Measurements from ENCODE around the gene ZNF100.

DNA sequence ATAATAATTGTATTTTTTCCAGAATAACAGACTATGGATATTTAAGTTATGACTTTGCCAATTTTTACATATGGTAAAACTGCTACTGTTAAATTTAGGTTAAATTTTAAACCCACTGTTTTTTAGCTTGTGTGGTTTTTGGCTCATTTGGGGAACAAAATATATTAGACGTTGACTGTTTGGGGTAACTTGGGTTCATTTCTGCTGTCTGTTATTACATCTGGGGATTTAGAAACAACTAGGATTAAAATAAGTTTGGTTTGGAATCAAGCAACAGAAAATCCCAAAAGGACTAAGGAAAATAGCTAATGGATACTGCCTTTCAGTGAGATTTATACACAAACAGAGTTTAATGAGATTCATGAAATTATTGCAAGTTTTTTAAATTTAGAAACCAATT lies 92.9 kb downstream of the ZNF100 start:
- TF ChIP-seq TEAD4 (IDR thresholded peaks at IDR 0.05; ENCODE audit: borderline replicate concordance, insufficient read depth) = no peak
- TF ChIP-seq RAD21 (IDR thresholded peaks at IDR 0.05; ENCODE audit: low read length) = no peak
- TF ChIP-seq RXRA (IDR thresholded peaks at IDR 0.05; ENCODE audit: borderline replicate concordance, low read depth) = no peak
- TF ChIP-seq, protein P1, sequence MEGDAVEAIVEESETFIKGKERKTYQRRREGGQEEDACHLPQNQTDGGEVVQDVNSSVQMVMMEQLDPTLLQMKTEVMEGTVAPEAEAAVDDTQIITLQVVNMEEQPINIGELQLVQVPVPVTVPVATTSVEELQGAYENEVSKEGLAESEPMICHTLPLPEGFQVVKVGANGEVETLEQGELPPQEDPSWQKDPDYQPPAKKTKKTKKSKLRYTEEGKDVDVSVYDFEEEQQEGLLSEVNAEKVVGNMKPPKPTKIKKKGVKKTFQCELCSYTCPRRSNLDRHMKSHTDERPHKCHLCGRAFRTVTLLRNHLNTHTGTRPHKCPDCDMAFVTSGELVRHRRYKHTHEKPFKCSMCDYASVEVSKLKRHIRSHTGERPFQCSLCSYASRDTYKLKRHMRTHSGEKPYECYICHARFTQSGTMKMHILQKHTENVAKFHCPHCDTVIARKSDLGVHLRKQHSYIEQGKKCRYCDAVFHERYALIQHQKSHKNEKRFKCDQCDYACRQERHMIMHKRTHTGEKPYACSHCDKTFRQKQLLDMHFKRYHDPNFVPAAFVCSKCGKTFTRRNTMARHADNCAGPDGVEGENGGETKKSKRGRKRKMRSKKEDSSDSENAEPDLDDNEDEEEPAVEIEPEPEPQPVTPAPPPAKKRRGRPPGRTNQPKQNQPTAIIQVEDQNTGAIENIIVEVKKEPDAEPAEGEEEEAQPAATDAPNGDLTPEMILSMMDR (IDR thresholded peaks at IDR 0.05) = no peak
- no peak for TF ChIP-seq SIN3A (IDR thresholded peaks at IDR 0.05; ENCODE audit: borderline replicate concordance, low read depth, low read length)
- TF ChIP-seq CHD2 (IDR thresholded peaks at IDR 0.05; ENCODE audit: low read length, partially characterized antibody) = no peak
- TF ChIP-seq NRF1 (IDR thresholded peaks at IDR 0.05; ENCODE audit: low read depth, low read length) = no peak
- no peak for TF ChIP-seq YY1 (IDR thresholded peaks at IDR 0.05; ENCODE audit: low read depth)
- TF ChIP-seq EP300 (IDR thresholded peaks at IDR 0.05; ENCODE audit: borderline replicate concordance in 1 of 2, low read depth in 1 of 2, low read length in 1 of 2) = no peak
- TF ChIP-seq POLR2AphosphoS5 (IDR thresholded peaks at IDR 0.05; ENCODE audit: low read depth, low read length) = no peak
- TF ChIP-seq NFIC (IDR thresholded peaks at IDR 0.05; ENCODE audit: borderline replicate concordance) = no peak
- TF ChIP-seq GABPA (IDR thresholded peaks at IDR 0.05; ENCODE audit: low read depth) = no peak
- TF ChIP-seq, protein P2, sequence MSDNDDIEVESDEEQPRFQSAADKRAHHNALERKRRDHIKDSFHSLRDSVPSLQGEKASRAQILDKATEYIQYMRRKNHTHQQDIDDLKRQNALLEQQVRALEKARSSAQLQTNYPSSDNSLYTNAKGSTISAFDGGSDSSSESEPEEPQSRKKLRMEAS (IDR thresholded peaks at IDR 0.05; ENCODE audit: low read depth) = no peak
- TF ChIP-seq, protein P3, sequence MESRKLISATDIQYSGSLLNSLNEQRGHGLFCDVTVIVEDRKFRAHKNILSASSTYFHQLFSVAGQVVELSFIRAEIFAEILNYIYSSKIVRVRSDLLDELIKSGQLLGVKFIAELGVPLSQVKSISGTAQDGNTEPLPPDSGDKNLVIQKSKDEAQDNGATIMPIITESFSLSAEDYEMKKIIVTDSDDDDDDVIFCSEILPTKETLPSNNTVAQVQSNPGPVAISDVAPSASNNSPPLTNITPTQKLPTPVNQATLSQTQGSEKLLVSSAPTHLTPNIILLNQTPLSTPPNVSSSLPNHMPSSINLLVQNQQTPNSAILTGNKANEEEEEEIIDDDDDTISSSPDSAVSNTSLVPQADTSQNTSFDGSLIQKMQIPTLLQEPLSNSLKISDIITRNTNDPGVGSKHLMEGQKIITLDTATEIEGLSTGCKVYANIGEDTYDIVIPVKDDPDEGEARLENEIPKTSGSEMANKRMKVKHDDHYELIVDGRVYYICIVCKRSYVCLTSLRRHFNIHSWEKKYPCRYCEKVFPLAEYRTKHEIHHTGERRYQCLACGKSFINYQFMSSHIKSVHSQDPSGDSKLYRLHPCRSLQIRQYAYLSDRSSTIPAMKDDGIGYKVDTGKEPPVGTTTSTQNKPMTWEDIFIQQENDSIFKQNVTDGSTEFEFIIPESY (IDR thresholded peaks at IDR 0.05; ENCODE audit: borderline replicate concordance, low read depth) = no peak

All from SK-N-SH (cell line).